GM19395 (cell line): ENCODE measurements around the gene POGZ.
"Not testable (repeated sequence)": the region's sequence is repeated elsewhere in the genome, so short reads cannot be mapped to it uniquely, and the experiment has no call there.

Source experiments
- ATAC-seq: cut with Tn5 transposase; IDR thresholded peaks from one replicate; pipeline ENCODE4 v1.9.1; 2021; ENCODE audit warnings: mild to moderate bottlenecking, moderate library complexity; ENCODE audit not compliant: unreplicated experiment

Gene POGZ

DNA sequence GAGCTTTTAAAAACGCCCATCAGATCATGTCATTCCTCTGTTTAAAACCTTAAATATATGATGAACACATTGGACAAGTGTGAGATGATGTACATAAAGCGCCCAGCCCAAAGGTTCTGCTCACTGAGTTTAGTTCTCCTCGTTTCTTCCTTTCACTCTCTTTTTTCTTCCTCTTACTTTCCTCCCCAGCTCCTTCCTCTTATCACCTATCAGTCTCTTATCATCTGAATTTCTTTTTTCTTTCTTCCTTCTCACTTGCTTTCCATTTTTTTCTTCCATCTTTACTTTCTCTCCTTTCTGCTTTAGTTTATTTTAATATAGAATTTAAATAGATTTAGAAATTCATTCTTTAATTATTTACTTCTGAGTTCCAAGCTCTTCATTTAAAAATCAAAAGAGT lies 17.8 kb upstream of the POGZ start:
- no peak for ATAC-seq

- ATAC-seq, result no peak
Measured at GRCh38 chr1:151476083-151476482, 16.8 kb upstream of the POGZ start.

- peak; percentile 87 for ATAC-seq
Measured at GRCh38 chr1:151475175-151475574, 15.9 kb upstream of the POGZ start.

DNA sequence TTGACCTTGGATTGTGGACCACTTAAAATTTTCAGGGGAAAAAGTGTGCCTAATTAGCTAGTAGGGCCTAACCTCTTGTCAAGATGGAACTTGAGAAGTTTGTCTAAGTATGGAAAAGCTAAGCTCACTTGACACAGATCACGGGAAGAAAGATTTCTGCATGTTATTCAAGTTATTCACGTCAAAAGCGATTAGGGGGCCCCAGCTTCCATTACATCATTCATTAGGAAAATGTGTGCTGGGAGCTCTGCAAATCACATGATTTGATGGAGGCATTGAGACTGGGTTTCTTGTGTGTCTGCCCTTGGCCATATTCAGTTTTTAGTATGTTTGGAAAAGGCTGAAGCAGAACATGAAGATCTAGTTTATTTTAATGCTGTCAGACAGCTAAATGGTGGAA lies 15.5 kb upstream of the POGZ start:
- ATAC-seq, result no peak

DNA sequence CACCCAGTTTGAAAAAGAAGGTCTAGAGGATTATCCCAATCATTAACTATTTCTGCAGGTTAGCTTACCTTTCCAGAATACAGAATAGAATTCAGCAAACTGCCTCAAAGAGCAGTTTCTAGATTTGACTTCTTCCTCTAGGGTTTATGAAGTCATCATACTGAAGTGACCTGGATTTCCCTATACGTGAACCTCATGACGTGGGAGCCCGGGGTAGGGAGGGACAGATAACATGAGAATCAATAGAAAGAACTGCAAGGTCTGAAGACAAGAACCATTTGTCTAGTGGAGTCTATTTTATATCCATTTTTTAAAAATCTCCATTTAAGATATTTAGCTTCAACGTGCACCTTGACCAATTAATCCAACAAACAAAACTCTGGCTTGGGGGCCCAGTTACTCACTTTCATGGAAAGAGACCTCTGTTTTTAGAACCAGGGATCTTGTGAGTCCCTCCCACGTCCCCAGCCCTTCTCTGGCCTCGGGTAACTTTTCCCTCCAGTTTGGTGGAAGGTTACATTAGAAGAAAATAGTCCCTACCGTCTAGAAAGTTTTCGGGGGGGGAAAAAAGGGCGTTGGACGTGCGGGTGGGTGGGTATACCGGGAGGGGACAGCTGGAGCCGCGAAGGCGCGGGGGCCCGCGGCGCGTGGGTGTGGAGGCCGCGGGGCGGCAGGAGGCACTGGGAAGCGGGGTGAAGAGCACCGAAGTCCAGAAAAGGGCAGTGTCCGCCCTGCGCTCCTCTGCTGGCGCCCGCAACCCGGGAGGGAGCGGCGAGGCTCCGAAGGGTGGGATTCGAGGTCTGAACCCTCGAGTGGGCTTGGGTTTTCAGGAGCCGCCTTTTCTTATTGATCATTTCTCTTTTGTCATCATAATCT lies 13.8 kb upstream of the POGZ start:
- ATAC-seq, result no peak

DNA sequence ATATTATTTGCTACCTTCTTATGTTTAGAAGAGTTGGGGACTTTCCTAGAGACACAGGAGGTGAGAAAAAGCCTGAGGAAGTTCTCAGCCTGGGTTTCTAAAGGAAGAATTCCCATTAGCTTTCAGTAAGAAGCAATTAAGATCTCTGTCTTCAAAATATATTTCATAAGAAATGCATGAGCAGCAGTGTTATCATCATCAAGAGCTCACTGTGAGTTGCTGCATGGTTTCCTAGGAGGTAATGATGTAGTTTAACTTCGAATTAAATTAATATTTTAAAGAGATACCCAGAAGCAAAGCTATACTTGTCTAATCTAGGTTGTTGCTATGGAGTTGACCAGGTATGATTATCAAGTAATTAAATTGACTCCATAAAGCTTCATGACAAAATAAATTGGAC lies 5.7 kb upstream of the POGZ start:
- ATAC-seq, result no peak

DNA sequence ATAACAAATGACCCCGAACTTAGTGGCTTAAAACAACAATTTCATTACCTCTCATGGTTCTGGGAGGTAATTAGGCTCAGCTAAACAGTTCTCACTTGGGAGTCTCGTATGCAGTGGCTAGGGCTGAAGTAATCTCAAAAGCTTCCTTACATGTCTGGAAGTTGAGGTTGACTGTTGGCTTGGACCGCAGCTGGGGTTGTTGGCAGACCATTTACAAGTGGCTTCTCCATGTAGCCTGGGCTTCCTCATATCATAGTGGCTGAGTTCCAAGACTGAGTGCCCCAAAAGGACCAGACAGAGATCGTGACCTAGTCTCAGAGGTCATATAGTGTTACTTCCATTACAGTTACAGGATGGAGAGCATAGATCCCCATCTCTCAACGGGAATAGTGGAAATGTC lies 2.4 kb upstream of the POGZ start:
- no peak for ATAC-seq

DNA sequence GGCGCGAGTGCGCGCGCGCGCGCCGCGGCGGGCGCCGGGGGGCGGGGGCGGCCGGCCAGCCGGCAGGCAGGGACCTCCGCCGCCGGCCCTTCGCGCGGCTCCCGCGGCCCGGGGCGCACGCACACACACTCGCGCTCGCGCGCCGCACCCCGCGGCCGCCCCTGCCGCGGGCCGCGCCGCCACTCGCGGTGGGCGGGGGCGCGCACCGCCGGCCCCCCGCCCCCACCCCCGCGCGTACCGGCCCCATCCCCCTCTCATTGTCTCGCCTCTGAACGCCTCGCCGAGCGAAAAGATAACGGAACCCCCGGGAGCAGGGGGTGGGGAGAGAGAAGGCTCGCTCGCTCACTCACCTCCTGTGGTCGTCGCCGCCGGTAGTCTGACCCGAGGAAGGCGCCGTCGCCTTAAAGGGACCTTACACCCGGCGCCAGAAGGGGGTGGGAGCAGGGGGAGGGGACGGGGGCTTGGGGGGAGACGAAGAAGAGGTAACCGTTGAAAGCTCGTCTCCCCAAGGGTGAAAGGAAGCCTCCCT lies 428 bp downstream of the POGZ start:
- ATAC-seq, result no peak

DNA sequence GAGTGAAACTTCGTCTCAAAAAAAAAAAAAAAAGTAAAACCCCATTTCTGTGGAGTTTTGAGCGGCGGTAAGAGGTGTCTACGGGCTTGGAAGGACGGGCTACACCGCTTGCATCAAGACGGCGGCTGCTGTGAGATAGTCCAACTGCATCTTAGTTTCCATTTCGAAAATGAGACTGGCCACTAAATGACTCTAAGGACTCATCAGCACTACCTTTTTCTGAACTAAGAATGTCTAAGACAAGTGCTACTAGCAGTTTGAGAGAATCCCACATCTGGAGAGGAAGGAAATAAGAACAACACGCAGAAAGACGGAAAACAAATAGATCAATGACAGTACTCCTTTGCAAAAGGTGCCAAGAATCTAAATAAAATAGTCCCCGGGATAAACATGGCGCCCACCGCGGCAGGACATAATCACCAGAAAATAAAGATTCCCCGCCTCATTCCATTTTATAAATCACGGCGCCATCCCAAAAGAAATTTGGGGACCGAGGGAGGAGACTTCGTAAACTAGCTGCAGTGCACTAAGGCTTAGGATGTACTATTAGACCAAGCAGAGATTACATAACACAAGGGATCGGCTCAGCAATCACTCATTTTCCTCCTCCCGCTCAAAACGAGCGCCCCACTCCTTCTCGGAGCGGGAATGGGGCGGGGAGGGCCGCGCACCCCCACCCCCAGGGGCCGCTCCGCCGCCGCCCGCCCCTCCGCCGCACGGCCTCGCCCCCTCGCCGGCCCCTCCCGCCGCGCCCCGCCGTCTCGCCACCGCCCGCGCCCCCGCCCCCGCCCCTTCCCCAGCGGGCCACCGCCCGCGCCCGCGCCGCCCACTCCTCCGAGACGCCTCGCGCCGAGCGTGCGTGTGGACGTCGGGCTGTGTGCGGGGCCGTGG lies 1.1 kb downstream of the POGZ start:
- peak; percentile 59 for ATAC-seq

DNA sequence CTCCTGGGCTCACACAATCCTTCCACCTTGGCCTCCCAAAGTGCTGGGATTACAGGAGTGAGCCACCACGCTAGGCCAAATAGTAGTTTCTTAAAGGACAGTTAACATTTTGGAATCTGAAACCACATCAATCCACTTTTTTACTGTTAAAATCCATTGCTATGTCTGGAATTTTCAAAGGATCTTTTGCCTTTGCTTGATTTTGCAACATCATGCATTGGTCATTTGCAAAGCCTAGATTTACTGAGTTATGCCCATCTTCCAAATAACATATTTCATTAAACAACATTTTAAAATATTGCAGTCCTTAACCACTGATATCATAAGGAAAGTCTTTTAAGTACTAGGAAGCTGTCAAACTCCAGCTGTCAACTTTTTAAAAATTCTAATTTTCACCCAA lies 3.3 kb downstream of the POGZ start:
- ATAC-seq, result no peak

- no peak for ATAC-seq
Measured at GRCh38 chr1:151455231-151455630, 4.1 kb downstream of the POGZ start.

DNA sequence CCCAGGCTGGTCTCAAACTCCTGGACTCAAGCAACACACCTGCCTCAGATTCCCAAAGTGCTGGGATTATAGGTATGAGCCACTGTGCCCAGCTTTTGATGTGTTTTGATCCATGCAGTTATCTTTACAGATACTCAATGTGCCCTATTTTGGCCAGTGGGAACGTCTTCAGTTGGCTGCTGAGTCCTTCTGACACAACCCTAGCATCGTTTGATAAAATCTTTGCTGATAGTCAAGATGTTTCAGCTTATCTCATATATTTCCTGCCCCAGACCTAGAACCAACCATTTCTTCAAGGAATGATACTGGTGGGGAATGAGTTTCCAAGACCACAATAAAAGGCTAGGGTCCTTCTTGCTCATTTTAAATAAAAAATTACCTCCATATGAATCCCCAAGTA lies 11.6 kb downstream of the POGZ start:
- no peak for ATAC-seq

DNA sequence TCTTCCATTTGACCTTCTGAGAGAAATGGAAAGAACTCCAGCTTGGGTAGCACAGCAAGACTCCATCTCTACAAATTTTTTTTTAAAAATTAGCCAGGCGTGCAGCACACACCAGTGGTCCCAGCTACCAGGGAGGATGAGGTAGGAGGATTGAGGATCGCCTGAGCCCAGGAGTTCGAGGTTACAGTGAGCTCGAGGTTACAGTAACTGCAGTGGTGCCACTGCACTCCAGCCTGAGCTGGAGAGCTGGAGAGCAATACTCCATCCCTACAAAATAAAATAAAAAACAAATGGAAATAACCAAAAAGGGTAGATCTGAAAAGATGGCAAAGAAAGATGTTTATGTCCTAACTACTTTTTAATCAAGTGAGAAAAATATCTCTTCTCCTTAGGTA lies 14.5 kb downstream of the POGZ start:
- no peak for ATAC-seq

GRCh38 chr1:151443846-151444782 lies 15.2 kb downstream of the POGZ start:
- ATAC-seq, result no peak

- not testable (repeated sequence) for ATAC-seq
Measured at GRCh38 chr1:151437396-151437795, 21.9 kb downstream of the POGZ start.

GRCh38 chr1:151436985-151437384 lies 22.3 kb downstream of the POGZ start:
- ATAC-seq, result no peak

- no peak for ATAC-seq
Measured at GRCh38 chr1:151435174-151435573, 24.1 kb downstream of the POGZ start.

- ATAC-seq, result not testable (repeated sequence)
Measured at GRCh38 chr1:151433827-151434226, 25.5 kb downstream of the POGZ start.

DNA sequence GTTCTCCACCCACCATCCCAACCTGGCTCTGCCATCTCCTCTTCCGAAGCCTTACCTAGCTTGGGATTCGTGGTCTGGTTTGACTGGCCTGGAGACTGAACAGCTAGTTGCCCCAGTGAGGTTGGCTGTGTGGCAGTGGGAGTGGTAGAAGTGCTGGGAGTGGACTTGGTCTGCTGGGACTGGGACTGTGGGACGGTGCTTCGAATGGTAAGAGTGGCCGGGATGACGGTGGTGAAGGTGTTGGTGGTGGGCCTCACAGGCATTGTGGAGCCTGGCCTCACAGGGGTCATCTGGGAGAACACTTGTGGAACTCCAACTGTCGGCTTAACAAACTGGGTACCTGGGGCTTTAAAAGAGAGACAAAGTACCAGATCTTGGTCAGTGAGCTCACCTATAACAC lies 31.2 kb downstream of the POGZ start:
- ATAC-seq, result no peak

- ATAC-seq, result no peak
Measured at GRCh38 chr1:151425103-151425502, 34.2 kb downstream of the POGZ start.

DNA sequence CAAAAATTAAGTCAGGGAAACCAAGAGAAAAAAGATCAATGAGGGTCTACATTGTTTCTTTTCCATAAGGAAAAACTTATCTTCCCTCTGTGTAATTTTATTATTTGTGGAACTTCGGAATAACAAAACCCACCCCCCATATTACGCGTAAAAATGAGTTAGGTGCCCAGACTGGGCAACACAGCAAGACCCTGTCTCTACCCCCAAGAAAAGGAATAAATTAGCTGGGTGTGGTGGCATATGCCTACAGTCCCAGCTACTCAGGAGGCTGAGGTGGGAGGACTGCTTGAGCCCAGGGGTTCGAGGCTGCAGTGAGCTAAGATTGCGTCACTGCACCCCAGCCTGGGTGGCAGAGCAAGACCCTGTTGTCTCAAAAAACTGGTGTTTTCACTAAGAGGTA lies 39.5 kb downstream of the POGZ start:
- no peak for ATAC-seq
